ENCODE measurements around the gene BCKDHB.
"Not testable (repeated sequence)": the region's sequence is repeated elsewhere in the genome, so short reads cannot be mapped to it uniquely, and the experiment has no call there.

DNA sequence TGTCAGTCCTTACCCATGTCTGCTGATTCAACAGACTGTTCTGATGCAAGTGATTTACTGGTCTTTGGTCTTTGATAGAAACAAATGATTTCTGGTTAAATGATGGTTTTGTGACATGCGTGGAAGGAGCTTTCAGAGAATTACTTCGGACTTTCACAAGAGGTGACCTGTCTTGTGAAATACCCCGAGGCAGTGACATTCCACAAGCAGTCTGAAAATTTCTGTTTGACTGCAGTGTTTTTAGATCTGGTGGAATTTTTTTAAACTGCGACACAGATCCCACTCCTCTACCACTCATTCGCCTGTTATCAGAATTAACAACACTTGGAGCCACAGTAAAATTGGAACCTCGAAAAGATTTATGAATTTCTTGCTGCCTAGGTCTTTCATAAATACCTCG is 38.3 kb upstream of the BCKDHB start:
- TF ChIP-seq CTCF, POLR2A (IDR thresholded peaks at IDR 0.05): not testable (repeated sequence)

Data from lower leg skin (tissue), 3 donors.